Endothelial cell (in vitro differentiated cells): ENCODE results near the gene RALGPS1. TPM values are rescaled to one million over a fixed set of nuclear protein-coding genes. Genes with fewer than 3 reads are reported as not detected.

ENCODE experiments used
- DNase-seq: peaks from one replicate; pipeline ENCODE4 v3.0.0; 2021; ENCODE audit warnings: low spot score
- H3K27ac Mint-ChIP-seq: one replicate; pipeline ENCODE4 v1.8.0; 2021; ENCODE audit warnings: mixed read lengths, inconsistent platforms; ENCODE audit not compliant: unreplicated experiment
- H3K27me3 Mint-ChIP-seq: one replicate; pipeline ENCODE4 v1.8.0; 2021; ENCODE audit warnings: mild to moderate bottlenecking, moderate library complexity, mixed read lengths, inconsistent platforms; ENCODE audit not compliant: unreplicated experiment
- H3K36me3 Mint-ChIP-seq: one replicate; pipeline ENCODE4 v1.8.0; 2021; ENCODE audit warnings: mild to moderate bottlenecking, low read depth, mixed read lengths, inconsistent platforms; ENCODE audit not compliant: unreplicated experiment
- H3K4me1 Mint-ChIP-seq: one replicate; pipeline ENCODE4 v1.8.0; 2021; ENCODE audit warnings: mild to moderate bottlenecking, mixed read lengths, inconsistent platforms; ENCODE audit not compliant: unreplicated experiment
- H3K4me3 Mint-ChIP-seq: one replicate; pipeline ENCODE4 v1.8.0; 2021; ENCODE audit warnings: mild to moderate bottlenecking, mixed read lengths, inconsistent platforms; ENCODE audit not compliant: unreplicated experiment
- H3K9me3 Mint-ChIP-seq: one replicate; pipeline ENCODE4 v1.8.0; 2021; ENCODE audit warnings: mixed read lengths, inconsistent platforms; ENCODE audit not compliant: unreplicated experiment
- CTCF ChIP-seq: fragments of 200-600 bp; sonication (generic); IDR thresholded peaks from one replicate; pipeline ENCODE4 v1.5.0; 2021; ENCODE audit warnings: antibody characterized with exemption; ENCODE audit not compliant: unreplicated experiment
- total RNA-seq: library from RNA; stranded (reverse); fragmentation: NEBNext Ultra II Directional; extraction: Animal tissue kit (Norgen Biotek cat#: 25700); gene quantifications from one replicate; pipeline ENCODE4 v1.2.1, GENCODE V29; 2021; ENCODE audit not compliant: unreplicated experiment

Gene RALGPS1
- total RNA-seq, 1 donor from 2014 or later = 6.4 TPM

GRCh38 chr9:126875756-126876510, 38.6 kb upstream of the RALGPS1 start:
- H3K4me3 Mint-ChIP-seq = no peak overlapping the region
- H3K4me1 Mint-ChIP-seq = peaks cover 22% of the 10 kb centered on the region
- no peak for TF ChIP-seq CTCF
- peaks cover 12% of the 10 kb centered on the region for H3K36me3 Mint-ChIP-seq
- DNase-seq = no peak
- peak overlapping the region; percentile 53 for H3K27ac Mint-ChIP-seq
- no peaks in the 10 kb centered on the region for H3K27me3 Mint-ChIP-seq
- H3K9me3 Mint-ChIP-seq = no peaks in the 10 kb centered on the region

GRCh38 chr9:126876531-126876930, 38.1 kb upstream of the RALGPS1 start:
- Mint-ChIP-seq H3K4me1 (peaks cover 22% of the 10 kb centered on the region), H3K9me3 (no peaks in the 10 kb centered on the region), H3K4me3 (no peak overlapping the region), H3K36me3 (peaks cover 12% of the 10 kb centered on the region), H3K27me3 (no peaks in the 10 kb centered on the region), H3K27ac (peak overlapping the region; percentile 39)
- TF ChIP-seq CTCF = no peak
- no peak for DNase-seq

- H3K4me3 Mint-ChIP-seq = no peak overlapping the region
- H3K27me3 Mint-ChIP-seq = no peaks in the 10 kb centered on the region
- H3K27ac Mint-ChIP-seq = no peak overlapping the region
- DNase-seq = no peak
- peaks cover 12% of the 10 kb centered on the region for H3K36me3 Mint-ChIP-seq
- no peak for TF ChIP-seq CTCF
- H3K9me3 Mint-ChIP-seq = no peaks in the 10 kb centered on the region
- peaks cover 19% of the 10 kb centered on the region for H3K4me1 Mint-ChIP-seq
Observed at GRCh38 chr9:126877418-126877817, 37.2 kb upstream of the RALGPS1 start.

- no peak for DNase-seq
- Mint-ChIP-seq H3K4me3 (peak overlapping the region; percentile 16), H3K27me3 (no peaks in the 10 kb centered on the region), H3K9me3 (no peaks in the 10 kb centered on the region), H3K4me1 (peaks cover 17% of the 10 kb centered on the region), H3K36me3 (peaks cover 12% of the 10 kb centered on the region), H3K27ac (no peak overlapping the region)
- no peak for TF ChIP-seq CTCF
Observed at GRCh38 chr9:126879288-126879687, 35.3 kb upstream of the RALGPS1 start.

GRCh38 chr9:126880226-126880946, 34.2 kb upstream of the RALGPS1 start:
- no peak for TF ChIP-seq CTCF
- Mint-ChIP-seq H3K27ac (no peak overlapping the region), H3K27me3 (no peaks in the 10 kb centered on the region), H3K4me3 (no peak overlapping the region), H3K9me3 (no peaks in the 10 kb centered on the region), H3K36me3 (peaks cover 12% of the 10 kb centered on the region), H3K4me1 (peaks cover 22% of the 10 kb centered on the region)
- no peak for DNase-seq
